ENCODE results near the gene HOXB4.

The HOXB4 gene

DNA sequence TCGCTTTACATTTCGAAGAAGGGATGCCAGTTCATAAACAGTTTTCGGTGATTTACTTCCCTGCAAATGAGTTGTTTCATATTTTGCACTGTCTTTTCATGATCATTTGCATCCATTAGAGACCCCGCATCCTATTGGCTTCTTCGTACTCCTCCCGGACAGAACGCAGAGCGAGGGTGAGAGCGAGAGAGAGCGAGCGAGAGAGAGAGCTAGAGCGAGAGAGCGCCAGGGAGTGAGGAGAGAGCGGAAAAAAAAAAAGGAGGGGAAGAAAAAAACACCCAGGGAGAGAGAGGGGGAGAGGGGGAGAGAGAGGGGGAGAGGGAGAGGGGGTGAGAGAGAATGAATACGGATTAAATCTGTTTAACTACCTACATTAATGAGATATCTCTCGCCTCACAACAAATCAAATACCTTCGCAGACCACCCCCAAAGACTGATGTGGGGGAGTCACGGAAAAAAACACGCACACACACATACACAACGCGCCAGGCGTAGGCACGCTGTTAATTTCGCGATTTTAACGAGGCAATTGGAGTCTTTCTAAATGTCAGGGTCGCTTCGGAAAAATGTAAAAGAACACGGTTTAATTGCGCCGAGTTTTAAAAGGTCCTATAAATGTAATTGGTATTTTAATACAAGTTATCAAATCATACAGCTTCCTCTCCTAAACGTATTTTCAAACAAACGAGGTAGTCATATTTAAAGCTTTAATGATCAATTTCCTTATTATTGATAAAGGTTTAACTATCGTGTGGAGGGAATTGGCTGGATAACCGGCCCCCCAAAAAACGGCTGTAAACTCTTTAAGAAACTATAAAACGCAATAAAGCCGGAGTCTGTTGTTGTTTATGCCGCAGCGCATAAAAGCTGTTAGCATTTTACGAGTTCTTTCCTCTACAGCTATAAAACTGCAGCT lies 37.2 kb upstream of the HOXB4 start, which contains the start of gene HOXB8:
Gene HOXB8, minus strand, starts transcription at position 246 of the 916 bp plus-strand sequence. CDS start 588 bp downstream, outside the sequence.
- DNase-seq (ENCODE audit: low read depth in 3 of 3): no peak

DNA sequence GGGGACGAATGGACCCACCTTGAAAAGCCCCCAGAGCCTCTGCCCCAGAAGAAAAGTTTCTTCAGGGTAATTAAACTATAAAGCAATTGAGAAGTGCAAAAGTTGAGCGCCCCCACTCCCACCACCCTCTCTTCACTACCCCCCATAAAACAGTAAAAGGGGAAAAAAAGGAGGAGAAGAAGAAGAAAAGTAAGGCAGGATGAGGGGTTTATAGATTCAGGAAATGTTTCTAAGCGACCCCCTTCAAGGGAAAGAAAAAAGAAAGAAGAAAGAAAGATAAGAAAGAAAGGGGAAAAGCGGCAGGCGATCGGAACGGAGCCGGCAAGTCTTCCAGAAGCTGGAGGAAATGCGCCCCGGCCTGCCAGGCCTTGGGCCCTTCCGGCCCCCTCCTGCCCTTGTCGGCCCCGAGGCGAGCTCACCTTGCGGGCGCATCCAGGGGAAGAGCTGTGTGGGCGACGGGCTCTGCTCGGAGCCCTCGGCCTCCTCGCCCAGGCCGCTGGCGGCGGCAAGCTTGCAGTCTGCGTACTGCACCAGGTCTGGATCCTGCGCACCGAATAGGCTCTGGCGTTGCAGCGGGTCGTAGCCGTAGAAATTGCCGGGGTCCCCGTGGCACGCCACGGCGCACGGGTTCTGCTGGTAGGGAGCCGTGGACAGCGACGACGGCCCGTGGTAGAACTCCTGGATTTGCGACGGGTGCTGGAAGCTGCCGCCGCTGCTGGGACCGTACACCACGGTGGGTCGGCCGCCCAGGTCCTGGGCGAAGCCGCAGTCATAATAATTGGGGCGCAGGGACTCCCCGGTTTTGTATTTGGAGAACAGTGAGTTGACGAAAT lies 35.9 kb upstream of the HOXB4 start:
- DNase-seq (ENCODE audit: low read depth in 3 of 3): no peak

DNA sequence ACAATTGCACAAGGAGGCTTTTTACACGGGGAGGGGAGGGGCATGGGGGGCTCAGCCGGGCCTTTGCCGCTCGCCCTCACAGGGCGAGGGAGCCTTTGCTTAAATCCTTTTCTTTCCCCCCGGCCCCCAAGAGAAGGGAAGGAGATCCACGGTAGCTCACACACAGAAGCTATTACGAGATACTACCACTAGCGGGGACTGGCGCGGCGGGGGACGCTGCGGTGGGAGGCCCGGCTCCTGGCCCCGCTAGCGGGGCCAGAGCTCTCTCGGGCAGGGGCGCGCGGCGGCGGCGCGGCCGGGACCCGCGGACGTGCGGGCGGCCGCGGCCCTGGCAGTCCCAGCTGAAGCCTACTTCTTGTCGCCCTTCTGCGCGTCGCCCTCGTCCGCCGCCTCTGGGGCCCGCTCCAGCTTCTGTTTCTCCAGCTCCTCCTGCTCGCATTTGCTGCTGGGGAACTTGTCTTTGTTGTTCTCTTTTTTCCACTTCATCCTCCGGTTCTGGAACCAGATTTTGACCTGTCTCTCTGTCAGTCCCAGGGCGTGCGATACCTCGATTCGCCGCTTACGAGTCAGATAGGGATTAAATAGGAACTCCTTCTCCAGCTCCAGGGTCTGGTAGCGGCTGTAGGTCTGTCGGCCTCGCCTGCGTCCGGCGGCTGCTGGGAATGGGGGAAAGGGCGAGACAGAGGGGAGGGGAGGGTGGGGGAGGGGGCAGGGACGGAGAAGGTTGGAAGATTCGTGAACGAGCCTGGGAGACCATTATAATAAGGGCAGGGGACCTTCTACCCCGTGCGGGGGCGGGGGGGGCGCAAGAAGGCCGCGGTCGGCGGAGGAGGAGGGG lies 34.9 kb upstream of the HOXB4 start:
- DNase-seq (ENCODE audit: low read depth in 3 of 3): no peak

DNA sequence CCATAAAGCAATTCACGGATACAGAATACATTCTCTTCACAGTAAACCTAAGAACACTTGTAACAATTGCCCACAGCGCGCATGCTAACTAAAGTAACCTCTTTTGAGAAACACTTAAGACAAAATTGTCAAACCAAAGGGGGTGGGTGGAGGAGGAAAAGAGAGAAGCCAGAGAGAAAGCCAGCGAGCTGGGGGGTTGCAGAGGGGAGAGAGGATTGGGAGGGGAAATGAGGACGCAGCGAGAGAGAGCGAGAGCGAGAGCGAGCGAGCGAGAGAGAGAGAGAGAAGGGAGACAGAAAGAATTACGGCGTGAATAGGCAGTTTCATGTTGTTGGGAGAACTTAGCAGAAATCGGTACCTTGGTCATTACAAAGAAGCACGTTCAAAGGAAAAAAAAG lies 34.3 kb upstream of the HOXB4 start:
- DNase-seq (ENCODE audit: low read depth in 3 of 3): no peak

GRCh38 chr17:48611681-48612455 lies 33.7 kb upstream of the HOXB4 start:
- no peak for DNase-seq (ENCODE audit: low read depth in 3 of 3)

DNA sequence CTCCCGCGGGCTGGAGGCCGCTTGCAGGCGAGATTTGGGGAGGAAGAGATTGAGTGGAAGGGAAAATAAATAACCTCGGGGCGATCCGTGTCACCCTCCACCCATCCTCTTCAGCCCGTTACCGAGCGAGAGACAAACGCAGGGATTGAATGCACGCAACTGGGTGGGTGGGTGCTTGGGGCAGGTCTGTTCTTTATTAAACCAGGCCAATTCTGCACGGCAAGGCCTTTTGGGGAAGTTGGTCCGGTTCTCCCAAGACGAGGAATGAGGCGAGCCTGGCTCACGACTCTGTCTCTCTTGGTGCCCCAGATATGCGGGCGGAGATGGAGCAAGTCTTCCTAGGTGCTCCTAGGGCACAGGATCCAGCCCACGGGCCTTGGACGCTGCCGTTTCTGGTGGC lies 33.1 kb upstream of the HOXB4 start:
- no peak for DNase-seq (ENCODE audit: low read depth in 3 of 3)

- peak in 1 of 3 donors; percentile 75 for DNase-seq (ENCODE audit: low read depth in 3 of 3)
These were observed 32.4 kb upstream of the HOXB4 start, which contains the start of gene HOXB7 for GRCh38 chr17:48610282-48611211. Gene HOXB7, minus strand, starts transcription at chr17:48611017. Its CDS starts 99 bp downstream, at chr17:48610918.

GRCh38 chr17:48609759-48610281 lies 31.7 kb upstream of the HOXB4 start:
- DNase-seq (ENCODE audit: low read depth in 3 of 3): no peak

DNA sequence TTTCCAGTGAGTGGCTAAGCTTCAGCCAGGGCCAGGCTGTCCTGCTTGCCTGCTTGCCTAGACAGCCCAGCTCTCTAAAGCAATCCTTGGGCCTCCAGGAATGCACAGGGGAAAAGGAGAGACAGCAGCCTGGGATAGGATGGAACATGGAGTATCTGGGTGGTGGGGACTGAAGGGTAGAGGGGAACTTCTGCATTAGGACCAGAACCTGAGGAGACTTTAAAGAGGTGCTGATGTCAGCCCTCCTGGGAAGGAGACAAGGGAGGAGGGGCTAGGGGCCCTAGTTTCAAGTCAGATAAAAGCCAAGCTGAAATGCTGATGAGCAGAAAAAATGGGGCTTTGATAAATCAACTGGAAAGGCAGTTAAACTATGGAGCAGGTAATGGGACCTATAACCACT lies 30.9 kb upstream of the HOXB4 start:
- no peak for DNase-seq (ENCODE audit: low read depth in 3 of 3)

DNA sequence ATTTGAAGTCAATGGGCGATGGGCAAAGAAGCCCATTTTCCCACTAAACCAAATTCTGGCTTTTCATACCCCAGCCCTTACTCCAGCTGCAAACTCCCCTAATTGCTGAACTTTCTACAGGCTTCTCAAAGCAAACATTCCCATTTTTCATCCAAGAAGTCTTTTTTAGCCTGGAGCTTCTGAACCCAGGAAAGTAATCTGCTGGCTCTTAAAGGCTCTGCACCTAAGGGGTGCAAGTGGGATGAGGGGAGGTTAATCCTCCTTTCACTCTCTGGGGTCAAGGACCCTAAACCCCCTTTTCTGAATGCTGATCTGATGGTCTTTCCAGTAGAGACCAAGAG lies 30.3 kb upstream of the HOXB4 start:
- no peak for DNase-seq (ENCODE audit: low read depth in 3 of 3)

- DNase-seq (ENCODE audit: low read depth in 3 of 3): no peak
These were observed 28.9 kb upstream of the HOXB4 start for GRCh38 chr17:48606892-48607614.

- DNase-seq (ENCODE audit: low read depth in 3 of 3): no peak
These were observed 28.1 kb upstream of the HOXB4 start for GRCh38 chr17:48605991-48606891.

- no peak for DNase-seq (ENCODE audit: low read depth in 3 of 3)
These were observed 27.3 kb upstream of the HOXB4 start for GRCh38 chr17:48605409-48605919.

DNA sequence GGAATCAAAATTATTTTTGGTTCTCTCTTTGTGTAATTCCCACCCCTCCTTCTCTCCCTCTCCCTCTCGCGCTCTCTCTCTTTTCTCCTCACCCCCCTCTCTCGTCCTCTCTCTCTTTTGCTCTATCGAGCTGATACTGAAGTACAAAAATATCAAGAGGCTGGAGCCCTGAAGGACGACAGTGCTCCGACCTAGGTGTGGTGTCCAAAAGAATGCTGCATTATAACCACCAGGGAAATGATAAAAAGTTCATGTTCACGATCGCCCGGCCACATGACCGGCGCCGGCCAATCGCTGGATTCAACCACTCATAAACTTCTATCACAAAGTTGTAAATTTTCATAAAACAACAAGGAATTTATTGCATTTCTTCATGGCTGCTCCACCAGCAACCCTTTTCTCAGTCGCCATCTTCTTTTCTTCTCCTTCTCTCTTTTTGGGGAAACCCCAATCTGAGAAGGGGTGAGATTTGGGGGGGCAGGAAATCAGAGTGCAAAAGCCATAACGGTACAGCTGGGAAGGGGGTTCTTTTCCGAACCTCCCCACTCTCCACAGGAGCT lies 26.7 kb upstream of the HOXB4 start, which contains the start of gene HOXB6:
Gene HOXB6, minus strand, starts transcription at position 217 of the 560 bp plus-strand sequence. CDS start 6,836 bp downstream, outside the sequence.
- no peak for DNase-seq (ENCODE audit: low read depth in 3 of 3)

DNA sequence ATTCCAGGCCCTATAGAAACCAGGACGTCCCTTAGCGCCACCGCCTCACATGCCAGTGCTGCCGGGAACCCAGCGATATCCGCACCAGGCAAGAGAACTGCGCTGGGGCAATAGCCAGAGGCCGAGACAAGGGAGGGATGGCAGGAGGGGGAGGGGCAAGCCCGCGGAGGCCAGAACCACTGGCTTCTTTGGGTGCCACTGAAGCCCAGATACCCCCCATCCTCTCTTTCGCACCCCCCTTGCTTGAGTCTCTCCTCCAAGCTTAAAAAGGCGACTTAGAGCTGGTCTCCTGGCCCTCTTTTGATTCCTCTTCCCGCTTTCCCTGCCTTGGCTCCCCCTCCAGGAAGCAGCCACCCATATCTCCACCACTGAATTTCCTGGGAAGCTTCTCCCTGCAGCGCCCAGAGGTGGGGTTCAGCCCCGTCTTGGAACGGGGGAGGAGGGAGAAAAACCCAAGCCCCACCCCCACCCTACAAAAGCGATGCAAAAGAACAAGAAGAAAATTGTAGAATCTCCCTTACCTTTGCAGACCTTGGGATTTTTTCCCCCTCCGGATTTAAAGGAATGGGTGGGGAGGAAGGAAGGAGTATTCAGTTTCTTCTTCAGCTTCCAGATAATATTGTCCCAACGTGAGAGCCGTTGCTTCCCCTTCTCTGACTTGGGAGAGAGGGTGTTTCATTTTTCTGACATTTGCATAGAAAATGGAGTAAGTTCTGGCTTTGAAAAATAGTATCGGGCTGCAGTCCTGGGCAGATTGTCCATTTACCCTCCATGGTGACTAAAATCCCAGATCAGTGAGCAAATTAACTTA lies 26.0 kb upstream of the HOXB4 start:
- DNase-seq (ENCODE audit: low read depth in 3 of 3): no peak
